Neural cell (in vitro differentiated cells): ENCODE results near the gene SLC10A3.

Source experiments
- EZH2 ChIP-seq: fragments of 200-600, 300-800 bp; shearing (Covaris generic), sonication (generic); IDR thresholded peaks from 2 replicates; pipeline ENCODE4 v1.6.1; 2014; ENCODE audit warnings: antibody characterized with exemption, low read length, borderline replicate concordance, mild to moderate bottlenecking; ENCODE audit not compliant: insufficient read depth, poor library complexity, severe bottlenecking
- SMC3 ChIP-seq: fragments of 450-650 bp; conservative IDR thresholded peaks from 2 replicates; pipeline ENCODE4 v1.6.1; 2014; ENCODE audit warnings: antibody characterized with exemption, mild to moderate bottlenecking, moderate library complexity; ENCODE audit not compliant: poor library complexity
- TAF1 ChIP-seq: IDR thresholded peaks from 2 replicates; pipeline ENCODE4 v1.6.1; 2012; ENCODE audit warnings: low read depth
- TF ChIP-seq, protein P1 (sequence below): fragments of 450-650 bp; IDR thresholded peaks from 2 replicates; pipeline ENCODE4 v1.5.1; 2014; ENCODE audit warnings: antibody characterized with exemption, mild to moderate bottlenecking, moderate library complexity; ENCODE audit not compliant: poor library complexity, severe bottlenecking

DNA sequence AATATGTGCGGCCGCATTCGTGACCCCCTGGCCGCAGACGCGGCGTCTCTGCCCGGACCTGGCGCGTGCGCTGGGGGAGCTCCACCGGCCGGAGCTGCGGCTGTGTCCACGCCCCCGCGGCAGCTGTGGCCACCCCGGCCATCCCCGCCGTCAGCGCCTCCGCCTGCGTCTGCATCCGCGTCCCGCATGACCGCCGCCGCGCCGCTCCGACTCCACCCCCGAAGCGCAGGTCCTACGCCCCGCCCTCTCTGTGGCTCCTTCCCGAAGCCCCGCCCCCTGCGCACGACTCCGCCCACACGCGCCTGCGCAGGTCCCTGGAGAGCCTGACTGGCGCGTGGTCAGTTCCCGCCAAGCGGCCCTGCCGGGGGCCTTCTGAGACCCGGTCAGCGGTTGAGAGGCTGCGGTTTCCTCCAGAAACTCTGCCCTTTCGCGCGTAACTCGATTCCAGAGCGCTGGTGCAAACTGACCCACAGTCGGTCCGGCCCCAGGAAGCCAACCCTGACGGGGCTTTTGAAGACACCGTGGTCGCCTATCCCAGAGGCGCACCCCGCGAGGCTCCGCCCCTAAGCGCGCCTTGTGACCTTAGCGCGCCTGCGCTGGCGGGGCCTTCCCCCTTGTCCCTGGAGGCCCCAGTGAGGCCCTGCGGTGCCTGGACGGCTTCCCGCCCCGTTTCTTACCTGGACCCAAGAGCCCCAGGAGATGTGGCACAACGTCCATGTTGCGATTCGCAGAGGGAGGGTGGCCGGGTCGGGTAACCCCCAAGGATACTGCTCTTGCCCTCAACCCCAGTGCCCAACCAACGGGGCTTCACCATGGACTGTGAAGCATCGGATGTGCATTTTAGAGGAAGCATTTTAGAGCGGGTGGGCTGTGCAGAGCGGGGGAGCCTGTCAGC is 11.5 kb downstream of the SLC10A3 start, which contains the start of gene LAGE3:
- TF ChIP-seq SMC3 (no peak), EZH2 (no peak), TAF1 (no peak)
- TF ChIP-seq, protein P1, sequence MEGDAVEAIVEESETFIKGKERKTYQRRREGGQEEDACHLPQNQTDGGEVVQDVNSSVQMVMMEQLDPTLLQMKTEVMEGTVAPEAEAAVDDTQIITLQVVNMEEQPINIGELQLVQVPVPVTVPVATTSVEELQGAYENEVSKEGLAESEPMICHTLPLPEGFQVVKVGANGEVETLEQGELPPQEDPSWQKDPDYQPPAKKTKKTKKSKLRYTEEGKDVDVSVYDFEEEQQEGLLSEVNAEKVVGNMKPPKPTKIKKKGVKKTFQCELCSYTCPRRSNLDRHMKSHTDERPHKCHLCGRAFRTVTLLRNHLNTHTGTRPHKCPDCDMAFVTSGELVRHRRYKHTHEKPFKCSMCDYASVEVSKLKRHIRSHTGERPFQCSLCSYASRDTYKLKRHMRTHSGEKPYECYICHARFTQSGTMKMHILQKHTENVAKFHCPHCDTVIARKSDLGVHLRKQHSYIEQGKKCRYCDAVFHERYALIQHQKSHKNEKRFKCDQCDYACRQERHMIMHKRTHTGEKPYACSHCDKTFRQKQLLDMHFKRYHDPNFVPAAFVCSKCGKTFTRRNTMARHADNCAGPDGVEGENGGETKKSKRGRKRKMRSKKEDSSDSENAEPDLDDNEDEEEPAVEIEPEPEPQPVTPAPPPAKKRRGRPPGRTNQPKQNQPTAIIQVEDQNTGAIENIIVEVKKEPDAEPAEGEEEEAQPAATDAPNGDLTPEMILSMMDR = no peak
